OCI-M1 (cell line): ENCODE data around the gene CEND1.

Source experiments
- DNase-seq: peaks from one replicate; lab custom pipeline; 2025; lab: John Stamatoyannopoulos, UW

Gene CEND1

GRCh38 chr11:777288-778255 is 12.3 kb downstream of the CEND1 start, which contains the start of gene GATD1:
TSS of gene GATD1 (minus strand) at chr11:777487. CDS start at chr11:777462, 25 bp downstream.
- peak; percentile 93 for DNase-seq

- peak; percentile 58 for DNase-seq
Measured at GRCh38 chr11:776561-777287, 13.2 kb downstream of the CEND1 start.

GRCh38 chr11:776263-776560 is 13.7 kb downstream of the CEND1 start:
- no peak for DNase-seq

GRCh38 chr11:774873-775592 is 14.9 kb downstream of the CEND1 start:
- no peak for DNase-seq

- no peak for DNase-seq
Measured at GRCh38 chr11:773830-774229, 16.1 kb downstream of the CEND1 start.

- no peak for DNase-seq
Measured at GRCh38 chr11:773425-773824, 16.5 kb downstream of the CEND1 start.

GRCh38 chr11:772429-773390 is 17.2 kb downstream of the CEND1 start:
- no peak for DNase-seq

- DNase-seq = no peak
Measured at GRCh38 chr11:771617-772204, 18.2 kb downstream of the CEND1 start.

GRCh38 chr11:770642-771616 is 19.0 kb downstream of the CEND1 start:
- DNase-seq = no peak

- no peak for DNase-seq
Measured at GRCh38 chr11:769887-770641, 19.8 kb downstream of the CEND1 start.

GRCh38 chr11:767238-767637 is 22.7 kb downstream of the CEND1 start:
- DNase-seq = no peak

GRCh38 chr11:766936-767210 is 23.0 kb downstream of the CEND1 start:
- no peak for DNase-seq

GRCh38 chr11:766106-766935 is 23.6 kb downstream of the CEND1 start:
- no peak for DNase-seq

- DNase-seq = no peak
Measured at GRCh38 chr11:765802-766091, 24.1 kb downstream of the CEND1 start.

GRCh38 chr11:765025-765801 is 24.7 kb downstream of the CEND1 start:
- peak; percentile 53 for DNase-seq

- DNase-seq = no peak
Measured at GRCh38 chr11:764322-765024, 25.4 kb downstream of the CEND1 start.
